Measurements from ENCODE around the gene TUBA4A. TPM values are rescaled to one million over a fixed set of nuclear protein-coding genes. Genes with fewer than 3 reads are reported as not detected.

The TUBA4A gene
- total RNA-seq: 10 to 100 TPM; 43.5 to 51.2 TPM

GRCh38 chr2:219253753-219254589, at the start of gene TUBA4A:
TSS of gene TUBA4A (minus strand) at chr2:219253918. CDS start at chr2:219253858, 60 bp downstream.
- Histone ChIP-seq H3K27me3 (replicated peaks; ENCODE audit: insufficient read depth) (no peaks in the 10 kb centered on the region), H3K4me3 (peak within 1 kb of the TSS; percentile 64 to 67), H3K4me1 (replicated peaks) (peaks cover 20% of the 10 kb centered on the region), H3K27ac (peak within 1 kb of the TSS; percentile 84 to 94), H3K9me3 (no peaks in the 10 kb centered on the region), H3K36me3 (no peaks in the 10 kb centered on the region)
- WGBS: under 1% methylated on average over 60 of the region's 76 CpGs
- peak; percentile 91 for DNase-seq (ENCODE audit: low spot score)
- intact Hi-C loops (cut with DNase I): no loop called here
- TF ChIP-seq POLR2A (IDR thresholded peaks at IDR 0.05) (peak; percentile 100), CTCF (IDR thresholded peaks at IDR 0.05) (peak; percentile 17 to 81 (median 44)), POLR2AphosphoS5 (IDR thresholded peaks at IDR 0.05) (peak; percentile 98)

- Histone ChIP-seq H3K27ac (no peak overlapping the region), H3K4me3 (no peak overlapping the region)
- TF ChIP-seq POLR2A (IDR thresholded peaks at IDR 0.05): no peak
- no peak for TF ChIP-seq POLR2AphosphoS5 (IDR thresholded peaks at IDR 0.05)
- TF ChIP-seq CTCF (IDR thresholded peaks at IDR 0.05): no peak
These were observed 48.8 kb upstream of the TUBA4A start for GRCh38 chr2:219302412-219302968.

GRCh38 chr2:219300022-219300421, 46.3 kb upstream of the TUBA4A start:
- no peak for DNase-seq (ENCODE audit: low spot score)
- Histone ChIP-seq H3K27me3 (replicated peaks; ENCODE audit: insufficient read depth) (peaks cover 2% of the 10 kb centered on the region), H3K4me1 (replicated peaks) (no peaks in the 10 kb centered on the region), H3K9me3 (no peaks in the 10 kb centered on the region), H3K4me3 (no peak overlapping the region), H3K36me3 (no peaks in the 10 kb centered on the region), H3K27ac (no peak overlapping the region)
- 58% methylated on average over 5 of the region's 5 CpGs for WGBS
- intact Hi-C loops (cut with DNase I): no loop called here
- TF ChIP-seq POLR2A (IDR thresholded peaks at IDR 0.05) (no peak), CTCF (IDR thresholded peaks at IDR 0.05) (no peak), POLR2AphosphoS5 (IDR thresholded peaks at IDR 0.05) (no peak)

More at GRCh38 chr2:219302412-219302968, 48.8 kb upstream of the TUBA4A start:
- Histone ChIP-seq H3K9me3 (no peaks in the 10 kb centered on the region), H3K27me3 (replicated peaks; ENCODE audit: insufficient read depth) (peaks cover 2% of the 10 kb centered on the region), H3K36me3 (no peaks in the 10 kb centered on the region), H3K4me1 (replicated peaks) (no peaks in the 10 kb centered on the region)
- no peak for DNase-seq (ENCODE audit: low spot score)
- intact Hi-C loops (cut with DNase I): no loop called here
- WGBS: 63% methylated on average over 11 of the region's 11 CpGs

GRCh38 chr2:219299372-219299760, 45.6 kb upstream of the TUBA4A start:
- WGBS: 80% methylated on average over 6 of the region's 6 CpGs
- Histone ChIP-seq H3K27me3 (replicated peaks; ENCODE audit: insufficient read depth) (peaks cover 2% of the 10 kb centered on the region), H3K4me3 (no peak overlapping the region), H3K4me1 (replicated peaks) (no peaks in the 10 kb centered on the region), H3K36me3 (no peaks in the 10 kb centered on the region), H3K27ac (no peak overlapping the region), H3K9me3 (no peaks in the 10 kb centered on the region)
- DNase-seq (ENCODE audit: low spot score): no peak
- intact Hi-C loops (cut with DNase I): loop anchor here (10.0 kb wide), 2 partner anchors 85 to 235 kb away; partner anchors contain the start of gene ABCB6
- TF ChIP-seq POLR2A (IDR thresholded peaks at IDR 0.05): no peak
- TF ChIP-seq CTCF (IDR thresholded peaks at IDR 0.05): no peak
- TF ChIP-seq POLR2AphosphoS5 (IDR thresholded peaks at IDR 0.05): no peak
